Measurements from ENCODE around the gene GPR18.
"Not testable (repeated sequence)": the region's sequence is repeated elsewhere in the genome, so short reads cannot be mapped to it uniquely, and the experiment has no call there.

GRCh38 chr13:99230588-99230987 is 27.6 kb downstream of the GPR18 start:
- TF ChIP-seq CTCF (conservative IDR thresholded peaks at IDR 0.05); EZH2 (IDR thresholded peaks at IDR 0.05; ENCODE audit: low read depth): not testable (repeated sequence)

Data from PC-9 (cell line).